ENCODE measurements around the gene GSTO2. TPM values are rescaled to one million over a fixed set of nuclear protein-coding genes. Genes with fewer than 3 reads are reported as not detected.

Gene GSTO2
- total RNA-seq, 2 experiments from 2014 or later: 0.77 to 1.2 TPM

DNA sequence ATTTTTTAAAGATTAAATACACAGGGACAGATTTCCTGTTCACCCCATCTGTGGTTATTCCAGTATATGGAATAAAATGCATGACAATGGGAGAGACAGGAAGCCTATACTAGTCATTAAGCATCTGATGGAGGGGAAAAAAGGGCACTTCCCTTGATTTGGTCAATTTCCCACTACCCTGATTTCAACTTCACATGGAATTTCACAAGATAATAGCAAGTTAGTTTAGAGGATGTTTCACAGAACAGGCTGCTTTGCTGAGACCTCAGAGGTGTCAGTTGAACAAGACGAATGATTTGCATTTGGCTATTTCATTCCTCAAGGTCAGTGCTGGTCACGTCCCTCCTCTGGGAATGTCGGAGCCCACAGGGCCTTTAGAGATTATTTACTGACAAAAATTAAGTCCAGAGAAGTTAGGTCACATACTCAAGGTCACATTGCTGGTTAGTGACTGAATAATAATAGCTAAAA is 74.0 kb downstream of the GSTO2 start:
- peaks cover 3% of the 10 kb centered on the region for H3K9me3 Mint-ChIP-seq
- Histone ChIP-seq H3K4me3 (ENCODE audit: low read length) (no peak overlapping the region), H3K27me3 (ENCODE audit: control insufficient read depth in 1 of 2, insufficient read depth in 2 of 2, low read length in 2 of 2) (no peaks in the 10 kb centered on the region), H3K9me3 (ENCODE audit: control insufficient read depth in 1 of 2, insufficient read depth in 1 of 2, low read length in 2 of 2) (no peaks in the 10 kb centered on the region), H3K4me1 (ENCODE audit: insufficient read depth, low read length) (peaks cover 17% of the 10 kb centered on the region), H3K27ac (ENCODE audit: low read depth in 1 of 2, low read length in 2 of 2) (no peak overlapping the region), H3K36me3 (ENCODE audit: insufficient read depth, low read length) (no peaks in the 10 kb centered on the region)
- no peak for ATAC-seq (ENCODE audit: poor library complexity)
- peaks cover 31% of the 10 kb centered on the region for H3K4me1 Mint-ChIP-seq (ENCODE audit: low read depth)
- CTCF ChIA-PET: interaction anchor here (0.6 to 2.3 kb wide), 4 partner anchors 11 to 57 kb away, joined by 3 to 13 read pairs (median 4); partner anchors contain the start of gene CFAP58
- intact Hi-C loops (cut with DNase I, micrococcal nuclease): no loop called here
- TF ChIP-seq, protein P1, sequence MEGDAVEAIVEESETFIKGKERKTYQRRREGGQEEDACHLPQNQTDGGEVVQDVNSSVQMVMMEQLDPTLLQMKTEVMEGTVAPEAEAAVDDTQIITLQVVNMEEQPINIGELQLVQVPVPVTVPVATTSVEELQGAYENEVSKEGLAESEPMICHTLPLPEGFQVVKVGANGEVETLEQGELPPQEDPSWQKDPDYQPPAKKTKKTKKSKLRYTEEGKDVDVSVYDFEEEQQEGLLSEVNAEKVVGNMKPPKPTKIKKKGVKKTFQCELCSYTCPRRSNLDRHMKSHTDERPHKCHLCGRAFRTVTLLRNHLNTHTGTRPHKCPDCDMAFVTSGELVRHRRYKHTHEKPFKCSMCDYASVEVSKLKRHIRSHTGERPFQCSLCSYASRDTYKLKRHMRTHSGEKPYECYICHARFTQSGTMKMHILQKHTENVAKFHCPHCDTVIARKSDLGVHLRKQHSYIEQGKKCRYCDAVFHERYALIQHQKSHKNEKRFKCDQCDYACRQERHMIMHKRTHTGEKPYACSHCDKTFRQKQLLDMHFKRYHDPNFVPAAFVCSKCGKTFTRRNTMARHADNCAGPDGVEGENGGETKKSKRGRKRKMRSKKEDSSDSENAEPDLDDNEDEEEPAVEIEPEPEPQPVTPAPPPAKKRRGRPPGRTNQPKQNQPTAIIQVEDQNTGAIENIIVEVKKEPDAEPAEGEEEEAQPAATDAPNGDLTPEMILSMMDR (IDR thresholded peaks at IDR 0.05): no peak
- H3K27ac Mint-ChIP-seq: no peak overlapping the region
- POLR2A ChIA-PET: interaction anchor here (1.4 to 1.5 kb wide), 2 partner anchors 14 to 36 kb away, joined by 3 to 6 read pairs; no protein-coding TSS in a partner anchor
- no peak overlapping the region for H3K4me3 Mint-ChIP-seq
- H3K27me3 Mint-ChIP-seq: no peaks in the 10 kb centered on the region
- H3K36me3 Mint-ChIP-seq (ENCODE audit: low read depth): peaks cover 6% of the 10 kb centered on the region
- no peak for DNase-seq

DNA sequence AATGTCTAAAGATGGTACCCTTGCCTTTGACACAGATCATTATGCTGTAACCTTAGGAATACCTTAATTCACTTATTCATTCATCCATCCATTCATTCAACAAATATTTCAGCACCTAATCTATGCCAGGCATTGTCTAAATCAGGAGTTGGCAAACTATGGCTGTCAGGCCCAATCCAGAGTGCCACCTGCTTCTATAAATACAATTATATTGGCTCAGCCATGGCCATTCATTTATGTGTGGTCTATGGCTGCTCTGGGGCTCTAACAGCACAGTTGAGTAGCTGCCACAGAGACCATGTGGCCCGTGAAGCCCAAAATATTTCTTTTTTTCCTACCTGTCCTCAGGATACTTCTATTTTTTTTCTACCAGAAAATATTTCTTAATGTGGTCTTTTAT is 75.2 kb downstream of the GSTO2 start:
- ChIA-PET CTCF (no interaction called here), POLR2A (interaction anchor here (1.4 kb wide), 1 partner anchor 15 kb away, joined by 3 read pairs; no protein-coding TSS in a partner anchor)
- no peak for DNase-seq
- H3K27me3 ChIP-seq (ENCODE audit: control insufficient read depth in 1 of 2, insufficient read depth in 2 of 2, low read length in 2 of 2): no peaks in the 10 kb centered on the region
- H3K36me3 ChIP-seq (ENCODE audit: insufficient read depth, low read length): no peaks in the 10 kb centered on the region
- Mint-ChIP-seq H3K27ac (no peak overlapping the region), H3K27me3 (no peaks in the 10 kb centered on the region), H3K9me3 (peaks cover 3% of the 10 kb centered on the region), H3K4me3 (no peak overlapping the region), H3K4me1 (ENCODE audit: low read depth) (peaks cover 23% of the 10 kb centered on the region), H3K36me3 (ENCODE audit: low read depth) (no peaks in the 10 kb centered on the region)
- no peaks in the 10 kb centered on the region for H3K9me3 ChIP-seq (ENCODE audit: control insufficient read depth in 1 of 2, insufficient read depth in 1 of 2, low read length in 2 of 2)
- TF ChIP-seq, protein P1 (IDR thresholded peaks at IDR 0.05): no peak
- H3K4me1 ChIP-seq (ENCODE audit: insufficient read depth, low read length): peaks cover 9% of the 10 kb centered on the region
- no peak overlapping the region for H3K27ac ChIP-seq (ENCODE audit: low read depth in 1 of 2, low read length in 2 of 2)
- intact Hi-C loops (cut with DNase I, micrococcal nuclease): no loop called here
- no peak for ATAC-seq (ENCODE audit: poor library complexity)
- no peak overlapping the region for H3K4me3 ChIP-seq (ENCODE audit: low read length)

DNA sequence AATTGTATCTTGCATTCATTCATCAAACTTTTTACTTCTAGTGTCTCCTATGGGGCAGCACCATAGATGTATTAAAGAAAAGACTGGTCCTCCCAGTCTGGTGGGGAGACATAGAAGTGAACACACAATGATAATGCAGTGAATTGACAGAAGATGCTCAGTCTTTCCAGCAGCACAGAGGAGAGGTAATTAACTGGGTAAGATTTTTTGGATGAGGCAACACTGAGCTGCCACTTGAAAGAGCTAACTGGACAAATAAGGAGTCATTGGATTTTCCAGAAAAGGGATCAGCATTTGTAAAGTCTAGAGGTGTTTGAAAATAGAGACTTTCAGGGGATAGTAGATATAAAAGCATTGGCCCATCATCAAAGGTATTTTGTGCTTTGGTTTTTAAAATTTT is 76.5 kb downstream of the GSTO2 start:
- Mint-ChIP-seq H3K27me3 (no peaks in the 10 kb centered on the region), H3K9me3 (peaks cover 3% of the 10 kb centered on the region), H3K4me3 (no peak overlapping the region), H3K27ac (no peak overlapping the region), H3K4me1 (ENCODE audit: low read depth) (peaks cover 11% of the 10 kb centered on the region), H3K36me3 (ENCODE audit: low read depth) (no peaks in the 10 kb centered on the region)
- TF ChIP-seq, protein P1 (IDR thresholded peaks at IDR 0.05): no peak
- no peak overlapping the region for H3K4me3 ChIP-seq (ENCODE audit: low read length)
- H3K27ac ChIP-seq (ENCODE audit: low read depth in 1 of 2, low read length in 2 of 2): no peak overlapping the region
- H3K4me1 ChIP-seq (ENCODE audit: insufficient read depth, low read length): peaks cover 12% of the 10 kb centered on the region
- intact Hi-C loops (cut with DNase I, micrococcal nuclease): loop anchor here in 1 of 2 experiments (5.0 kb wide), 1 partner anchor 223 kb away; the partner anchor contains the start of gene SFR1
- H3K27me3 ChIP-seq (ENCODE audit: control insufficient read depth in 1 of 2, insufficient read depth in 2 of 2, low read length in 2 of 2): no peaks in the 10 kb centered on the region
- ATAC-seq (ENCODE audit: poor library complexity) (no peak), DNase-seq (no peak)
- ChIA-PET POLR2A (interaction anchor here (0.6 to 2.5 kb wide), 3 partner anchors 8 to 49 kb away, joined by 3 to 13 read pairs (median 4); partner anchors contain the start of gene ITPRIP), CTCF (no interaction called here)
- no peaks in the 10 kb centered on the region for H3K36me3 ChIP-seq (ENCODE audit: insufficient read depth, low read length)
- no peaks in the 10 kb centered on the region for H3K9me3 ChIP-seq (ENCODE audit: control insufficient read depth in 1 of 2, insufficient read depth in 1 of 2, low read length in 2 of 2)

All from CD4-positive, alpha-beta T cell (primary cell).